Neural cell (in vitro differentiated cells): Measurements from ENCODE around the gene PLEKHG3. TPM values are rescaled to one million over a fixed set of nuclear protein-coding genes. Genes with fewer than 3 reads are reported as not detected.

ENCODE experiments used
- H2AFZ ChIP-seq: fragments of 200-600, 300-800 bp; sonication (generic), shearing (Covaris generic); 2 replicates; pipeline ENCODE4 v1.6.0; 2014; ENCODE audit warnings: low read depth, mild to moderate bottlenecking, antibody characterized with exemption, low read length, moderate library complexity
- H3F3A ChIP-seq: fragments of 200-600 bp; shearing (Covaris generic); 2 replicates; pipeline ENCODE4 v1.6.1; 2016; ENCODE audit warnings: mild to moderate bottlenecking, moderate library complexity, mixed read lengths, antibody characterized with exemption, low read length; ENCODE audit not compliant: insufficient read depth, poor library complexity, severe bottlenecking
- H3K27ac ChIP-seq: fragments of 200-600, 300-800 bp; sonication (generic), shearing (Covaris generic); 2 replicates; pipeline ENCODE4 v1.5.1; 2014; ENCODE audit warnings: mild to moderate bottlenecking, low read length, moderate library complexity
- H3K27me3 ChIP-seq: fragments of 300-800, 200-600 bp; sonication (generic), shearing (Covaris generic); 2 replicates; pipeline ENCODE4 v1.6.0; 2014; ENCODE audit warnings: mild to moderate bottlenecking, low read depth, low read length, moderate library complexity; ENCODE audit not compliant: insufficient read depth
- H3K36me3 ChIP-seq: fragments of 300-800, 200-600 bp; sonication (generic), shearing (Covaris generic); 2 replicates; pipeline ENCODE4 v1.5.1; 2014; ENCODE audit warnings: mild to moderate bottlenecking, antibody characterized with exemption, low read length, moderate library complexity; ENCODE audit not compliant: insufficient read depth
- H3K4me2 ChIP-seq: fragments of 300-800, 200-600 bp; sonication (generic), shearing (Covaris generic); 2 replicates; pipeline ENCODE4 v1.6.0; 2014; ENCODE audit warnings: mild to moderate bottlenecking, low read length
- H3K4me3 ChIP-seq: fragments of 300-800, 200-600 bp; sonication (generic), shearing (Covaris generic); 2 replicates; pipeline ENCODE4 v1.5.1; 2014; ENCODE audit warnings: mild to moderate bottlenecking, low read length, moderate library complexity
- H3K79me2 ChIP-seq: fragments of 200-600 bp; shearing (Covaris generic); replicated peaks from 2 replicates; pipeline ENCODE4 v1.6.0; 2014; ENCODE audit warnings: mild to moderate bottlenecking, low read length, moderate library complexity; ENCODE audit not compliant: insufficient read depth
- H3K9ac ChIP-seq: fragments of 300-800, 200-600 bp; sonication (generic), shearing (Covaris generic); 2 replicates; pipeline ENCODE4 v1.6.1; 2016; ENCODE audit warnings: mild to moderate bottlenecking, low read length, mixed read lengths
- H3K9me2 ChIP-seq: fragments of 200-600 bp; shearing (Covaris generic); 2 replicates; pipeline ENCODE4 v1.6.1; 2016; ENCODE audit warnings: mild to moderate bottlenecking, low read length, mixed read lengths; ENCODE audit not compliant: insufficient read depth
- H3K9me3 ChIP-seq: fragments of 200-600, 300-800 bp; sonication (generic), shearing (Covaris generic); 2 replicates; pipeline ENCODE4 v1.6.1; 2016; ENCODE audit warnings: mild to moderate bottlenecking, mixed run types, low read length, moderate library complexity, mixed read lengths
- H4K20me1 ChIP-seq: fragments of 200-600 bp; shearing (Covaris generic); 2 replicates; pipeline ENCODE4 v1.6.1; 2016; ENCODE audit warnings: mild to moderate bottlenecking, mixed run types; ENCODE audit not compliant: insufficient read depth
- CTCF ChIP-seq: fragments of 450-650 bp; IDR thresholded peaks from 2 replicates; pipeline ENCODE4 v1.5.1; 2014; ENCODE audit warnings: antibody characterized with exemption, mild to moderate bottlenecking, moderate library complexity; ENCODE audit not compliant: poor library complexity, severe bottlenecking
- EP300 ChIP-seq: fragments of 450-650 bp; conservative IDR thresholded peaks from 2 replicates; pipeline ENCODE4 v1.6.1; 2014; ENCODE audit warnings: antibody characterized with exemption, mild to moderate bottlenecking, moderate library complexity; ENCODE audit not compliant: poor library complexity, severe bottlenecking
- EZH2 ChIP-seq: fragments of 200-600, 300-800 bp; shearing (Covaris generic), sonication (generic); IDR thresholded peaks from 2 replicates; pipeline ENCODE4 v1.6.1; 2014; ENCODE audit warnings: antibody characterized with exemption, low read length, borderline replicate concordance, mild to moderate bottlenecking; ENCODE audit not compliant: insufficient read depth, poor library complexity, severe bottlenecking
- MXI1 ChIP-seq: fragments of 450-650 bp; conservative IDR thresholded peaks from 2 replicates; pipeline ENCODE4 v1.6.1; 2014; ENCODE audit warnings: antibody characterized with exemption, mild to moderate bottlenecking; ENCODE audit not compliant: poor library complexity, severe bottlenecking
- POLR2AphosphoS5 ChIP-seq: IDR thresholded peaks from 2 replicates; pipeline ENCODE4 v1.6.1; 2012
- RAD21 ChIP-seq: fragments of 450-650 bp; conservative IDR thresholded peaks from 2 replicates; pipeline ENCODE4 v1.6.1; 2014; ENCODE audit warnings: antibody characterized with exemption, mild to moderate bottlenecking, moderate library complexity
- REST ChIP-seq: IDR thresholded peaks from 2 replicates; pipeline ENCODE4 v1.6.1; 2012; ENCODE audit warnings: borderline replicate concordance
- SMC3 ChIP-seq: fragments of 450-650 bp; conservative IDR thresholded peaks from 2 replicates; pipeline ENCODE4 v1.6.1; 2014; ENCODE audit warnings: antibody characterized with exemption, mild to moderate bottlenecking, moderate library complexity; ENCODE audit not compliant: poor library complexity
- TAF1 ChIP-seq: IDR thresholded peaks from 2 replicates; pipeline ENCODE4 v1.6.1; 2012; ENCODE audit warnings: low read depth
- polyA plus RNA-seq: library from polyadenylated mRNA; depleted of rRNA; stranded (reverse); fragments of >200 nt; gene quantifications from 2 replicates; pipeline ENCODE4 v1.2.3, GENCODE V29; 2014

Gene PLEKHG3
- polyA plus RNA-seq, 1 donor from 2014 or later: 15.8 TPM

GRCh38 chr14:64734990-64735389 is 30.8 kb downstream of the PLEKHG3 start:
- Histone ChIP-seq H3K36me3 (peaks cover 15% of the 10 kb centered on the region), H3K79me2 (no peaks in the 10 kb centered on the region), H4K20me1 (no peaks in the 10 kb centered on the region), H3K27ac (no peak overlapping the region), H3K4me2 (no peak overlapping the region), H3K4me3 (no peak overlapping the region), H3K9me3 (no peaks in the 10 kb centered on the region), H3K27me3 (no peaks in the 10 kb centered on the region), H3F3A (no peaks in the 10 kb centered on the region), H3K9ac (no peak overlapping the region), H2AFZ (no peak overlapping the region), H3K9me2 (no peaks in the 10 kb centered on the region)
- no peak for TF ChIP-seq TAF1
- no peak for TF ChIP-seq SMC3
- no peak for TF ChIP-seq POLR2AphosphoS5
- TF ChIP-seq CTCF: no peak
- no peak for TF ChIP-seq REST
- TF ChIP-seq EZH2: no peak
- TF ChIP-seq MXI1: no peak
- no peak for TF ChIP-seq EP300
- TF ChIP-seq RAD21: no peak

DNA sequence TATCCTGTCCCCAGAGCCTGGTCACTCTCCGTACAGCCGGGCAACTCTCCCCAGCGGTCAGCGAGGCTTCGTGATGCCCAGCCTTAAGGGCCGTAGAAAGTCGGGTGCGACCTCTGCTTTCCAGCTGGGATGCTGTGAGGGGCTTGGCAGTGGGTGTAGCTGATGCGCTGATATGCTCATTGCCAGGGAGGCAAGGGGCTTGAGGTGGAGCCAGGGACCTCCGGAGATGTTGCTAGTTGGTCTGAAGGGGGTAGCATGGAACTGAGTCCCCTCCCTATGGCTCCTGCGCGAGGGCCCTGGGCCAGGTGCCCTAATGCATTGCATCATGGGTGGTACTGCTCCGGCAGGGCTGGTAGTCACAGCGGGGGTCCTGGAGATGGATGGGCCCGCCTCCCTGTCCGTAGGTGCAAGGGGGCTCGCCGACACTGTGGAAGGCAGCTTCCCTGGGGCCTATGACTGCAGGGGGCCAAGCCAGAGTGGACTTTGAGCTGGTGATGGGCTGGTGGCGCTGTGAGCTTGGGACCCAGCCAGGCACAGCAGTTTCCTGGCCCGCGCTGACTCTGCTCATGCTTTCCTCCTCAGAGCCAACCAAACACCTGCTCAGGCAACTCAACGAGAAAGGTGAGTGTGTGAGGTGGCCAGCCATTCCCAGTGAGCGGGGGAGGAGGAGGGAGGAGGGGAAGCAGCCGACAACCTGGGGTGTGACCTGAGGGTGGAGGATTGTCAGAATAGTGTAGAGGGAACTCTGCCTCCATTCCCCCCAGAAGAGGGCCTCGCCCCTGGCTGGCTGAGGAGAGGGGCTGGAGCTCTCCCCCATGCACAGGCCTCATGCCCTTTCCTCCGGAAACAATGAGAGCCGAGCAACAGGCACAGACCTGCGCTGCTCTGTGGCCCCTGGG is 32.3 kb downstream of the PLEKHG3 start:
- Histone ChIP-seq H3K4me3 (no peak overlapping the region), H3K27ac (no peak overlapping the region)

More for the DNA sequence above, 32.3 kb downstream of the PLEKHG3 start:
- H3F3A ChIP-seq: no peaks in the 10 kb centered on the region
- TF ChIP-seq REST: no peak
- no peak for TF ChIP-seq POLR2AphosphoS5
- no peak for TF ChIP-seq SMC3
- no peak for TF ChIP-seq RAD21
- no peak for TF ChIP-seq CTCF
- no peak for TF ChIP-seq EP300
- no peaks in the 10 kb centered on the region for H3K9me2 ChIP-seq
- no peaks in the 10 kb centered on the region for H3K27me3 ChIP-seq
- no peak overlapping the region for H3K4me2 ChIP-seq
- H3K36me3 ChIP-seq: peaks cover 14% of the 10 kb centered on the region
- H3K79me2 ChIP-seq: no peaks in the 10 kb centered on the region
- no peaks in the 10 kb centered on the region for H3K9me3 ChIP-seq
- H2AFZ ChIP-seq: no peak overlapping the region
- H4K20me1 ChIP-seq: no peaks in the 10 kb centered on the region
- H3K9ac ChIP-seq: no peak overlapping the region
